Stimulated activated CD8-positive, alpha-beta memory T cell treated with anti-CD3 and anti-CD28 coated beads, Interleukin-4, amount 100 ng/mL, for 4 hours (primary cell): ENCODE measurements around the gene GAB1.

Experiments used
- DNase-seq, 2 donors: peaks; one replicate each; pipeline ENCODE4 v3.0.0-alpha.2; 2020; ENCODE audit warnings: low read depth in 2 of 2, low spot score in 1 of 2

The GAB1 gene

DNA sequence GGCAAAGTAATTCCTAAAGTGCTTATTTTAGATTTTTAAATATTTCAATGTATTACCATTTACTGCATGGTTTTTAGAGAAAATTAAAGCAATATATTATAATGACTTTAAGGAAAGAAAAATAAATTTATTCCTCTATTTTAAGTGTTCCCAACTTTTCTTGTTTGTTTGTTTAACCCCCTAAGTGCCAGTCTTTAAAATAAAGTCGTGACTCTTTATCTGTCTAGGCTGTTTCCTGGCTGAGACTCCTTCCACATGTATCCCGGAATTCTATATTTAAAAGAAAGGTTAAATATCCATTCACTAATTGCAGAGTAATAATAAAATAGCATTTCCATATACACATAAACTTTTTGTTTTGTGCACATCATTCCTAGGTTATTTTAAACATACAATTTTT lies 71.2 kb downstream of the GAB1 start:
- no peak for DNase-seq

DNA sequence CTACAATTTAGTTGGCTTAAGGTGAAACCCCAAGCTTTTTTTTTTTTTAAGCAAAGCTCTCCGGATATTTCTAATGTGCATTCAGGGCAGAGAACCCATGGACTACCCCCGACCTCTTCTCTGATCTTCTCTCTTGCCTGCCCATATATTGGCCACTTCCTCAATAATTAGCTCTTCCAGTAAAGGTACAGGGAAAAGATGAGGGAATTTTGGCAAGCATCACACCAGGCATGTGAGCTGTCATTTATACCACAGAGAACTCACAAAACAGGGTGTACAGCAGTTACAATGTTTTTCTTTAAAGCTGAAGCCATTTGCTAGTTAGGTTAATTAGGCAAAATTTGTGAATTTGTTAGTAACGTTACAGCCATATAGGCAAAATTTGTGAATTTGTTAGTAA lies 73.3 kb downstream of the GAB1 start:
- no peak for DNase-seq

DNA sequence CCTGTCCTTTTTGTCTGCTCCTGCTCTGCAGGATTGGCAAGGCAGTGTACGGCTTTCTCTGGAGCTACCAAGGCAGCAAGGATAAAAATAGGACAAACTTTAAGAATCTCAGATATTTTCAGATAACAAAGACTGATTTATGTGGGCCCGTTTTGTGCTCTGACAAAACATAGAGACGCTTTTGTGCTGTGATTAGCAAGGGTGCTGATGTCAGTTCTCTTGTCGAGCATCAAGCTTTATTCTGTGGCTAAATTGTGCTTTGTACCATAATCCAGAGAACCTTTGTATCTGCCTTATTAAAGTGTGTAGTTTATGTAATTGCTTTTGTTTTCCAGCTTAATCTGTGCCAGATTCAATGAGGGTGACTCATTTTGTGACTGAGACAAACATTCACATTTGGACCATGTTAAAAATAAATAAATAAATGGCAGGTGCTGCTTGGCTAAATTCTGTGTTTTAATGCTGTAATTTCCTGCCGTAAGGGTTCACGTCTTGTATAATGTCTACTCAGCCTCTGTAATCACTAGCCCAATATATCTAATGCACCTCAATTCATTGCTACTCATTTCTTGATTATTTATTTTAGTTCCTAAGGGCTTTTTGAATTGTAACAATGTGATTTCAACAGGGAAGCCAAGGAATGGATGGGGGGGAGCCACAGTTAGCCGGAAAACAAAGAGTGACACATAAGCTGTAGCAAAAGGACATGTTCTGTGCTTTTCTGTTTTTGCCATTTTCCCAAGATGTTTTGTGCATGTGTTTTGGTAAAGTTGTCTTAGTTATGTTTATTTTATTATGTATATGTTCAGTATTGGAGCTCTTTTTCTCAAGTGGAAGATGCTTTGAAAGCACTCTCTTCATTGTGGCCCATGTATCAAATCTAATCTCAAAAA lies 75.1 kb downstream of the GAB1 start:
- no peak for DNase-seq

DNA sequence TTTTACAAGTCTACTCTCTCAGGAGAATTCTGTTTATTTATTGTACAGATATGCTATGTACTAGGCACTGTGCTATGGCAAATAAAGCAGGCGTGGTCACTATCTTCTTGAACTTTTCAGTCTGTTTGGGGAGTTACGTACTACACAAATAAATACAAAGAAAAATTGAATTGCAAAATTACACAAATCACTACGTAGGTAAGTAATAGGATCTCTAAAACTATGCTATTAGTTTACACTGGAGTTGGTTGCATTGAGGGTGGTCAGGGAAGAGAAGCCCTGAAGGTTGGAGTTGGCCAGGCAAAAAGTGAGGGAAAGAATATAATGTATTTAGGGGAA lies 75.7 kb downstream of the GAB1 start:
- no peak for DNase-seq

DNA sequence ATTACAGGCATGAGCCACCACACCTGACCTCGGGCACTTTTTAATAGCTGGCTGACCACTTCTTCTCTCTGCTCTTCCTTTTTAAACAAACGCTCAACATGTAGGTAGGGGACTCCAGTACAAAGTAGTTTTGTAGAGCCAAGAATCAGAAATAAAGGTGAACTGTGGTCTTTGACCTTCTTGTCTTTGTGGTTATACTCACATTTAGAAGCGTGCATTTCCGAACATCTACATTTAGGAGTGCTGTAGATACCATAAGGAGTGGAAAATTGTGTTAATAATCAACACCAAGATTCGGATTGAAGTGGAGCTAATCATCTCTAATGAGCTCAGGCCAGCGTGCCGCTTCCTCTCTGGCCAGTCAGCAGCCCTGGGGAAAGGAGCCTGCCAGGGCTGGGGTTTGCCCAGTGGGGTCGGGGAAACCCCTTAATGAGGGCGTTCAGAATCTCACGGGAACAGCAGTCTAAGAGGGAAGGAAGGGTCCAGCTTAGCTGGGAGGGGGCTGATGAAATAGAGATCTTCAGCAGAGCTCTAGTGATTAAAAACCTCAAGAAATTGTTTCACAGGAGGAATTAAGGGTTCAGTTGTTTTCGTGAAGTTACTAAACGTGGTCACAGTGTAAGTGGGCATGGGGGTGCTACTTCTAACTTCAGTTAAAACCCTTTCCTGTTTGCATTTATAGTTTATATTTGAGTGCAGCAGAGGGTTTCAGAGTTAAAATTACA lies 81.2 kb downstream of the GAB1 start:
- DNase-seq: no peak

DNA sequence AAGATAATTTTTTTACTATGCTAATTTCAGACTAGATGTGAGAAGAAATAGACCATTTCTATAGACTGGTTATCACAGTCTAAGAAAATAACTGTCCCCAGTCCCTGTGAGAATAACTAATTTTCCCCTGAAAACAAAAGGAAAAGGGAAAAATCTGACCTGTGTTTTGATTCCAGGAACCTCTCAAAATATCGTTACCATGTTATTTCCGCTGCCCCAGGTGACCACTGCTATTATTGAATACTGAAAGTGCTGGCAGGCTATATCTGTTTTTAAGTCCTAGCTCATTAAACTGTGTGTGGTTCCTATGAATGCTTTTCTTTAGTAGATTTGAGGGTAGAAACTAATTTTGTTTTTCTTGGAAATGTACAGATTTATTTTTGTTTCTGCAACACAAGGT lies 83.6 kb downstream of the GAB1 start:
- no peak for DNase-seq

DNA sequence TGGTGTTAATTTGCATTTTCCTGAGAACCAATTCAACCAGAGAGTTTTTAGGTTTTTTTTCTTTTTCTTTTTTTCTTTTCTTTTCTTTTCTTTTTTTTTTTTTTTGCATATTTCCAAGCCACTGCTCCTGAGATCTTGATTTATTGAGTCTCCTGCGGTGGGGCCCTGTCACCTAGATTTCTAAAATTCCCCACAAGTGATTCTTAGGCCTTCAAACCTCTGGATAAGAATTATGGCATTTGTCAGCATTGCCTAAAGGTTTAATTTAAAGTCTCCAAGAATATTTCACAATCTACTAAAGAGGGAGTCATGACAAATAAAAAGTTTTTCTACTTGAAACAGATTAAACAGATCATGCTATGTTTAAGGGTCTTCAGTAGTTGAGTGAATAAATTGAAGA lies 84.9 kb downstream of the GAB1 start:
- no peak for DNase-seq

DNA sequence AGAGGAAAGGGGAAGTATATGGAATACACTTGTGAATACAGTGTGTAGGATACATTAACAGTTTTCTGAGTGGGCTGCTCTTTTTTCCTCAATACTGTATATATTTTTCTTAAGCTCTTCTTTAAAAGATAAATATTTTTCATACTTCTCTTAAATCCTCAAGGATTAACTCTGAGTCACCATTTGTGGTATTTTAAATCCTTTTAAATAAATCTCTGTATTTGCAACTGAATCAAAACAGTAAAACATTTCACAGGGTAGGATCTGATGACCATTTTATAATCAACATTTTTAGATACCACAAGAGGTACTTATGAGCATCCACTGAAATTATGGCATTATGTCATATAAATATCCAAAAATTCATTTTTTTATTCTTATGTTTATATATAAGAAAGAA lies 87.6 kb downstream of the GAB1 start:
- DNase-seq: no peak

DNA sequence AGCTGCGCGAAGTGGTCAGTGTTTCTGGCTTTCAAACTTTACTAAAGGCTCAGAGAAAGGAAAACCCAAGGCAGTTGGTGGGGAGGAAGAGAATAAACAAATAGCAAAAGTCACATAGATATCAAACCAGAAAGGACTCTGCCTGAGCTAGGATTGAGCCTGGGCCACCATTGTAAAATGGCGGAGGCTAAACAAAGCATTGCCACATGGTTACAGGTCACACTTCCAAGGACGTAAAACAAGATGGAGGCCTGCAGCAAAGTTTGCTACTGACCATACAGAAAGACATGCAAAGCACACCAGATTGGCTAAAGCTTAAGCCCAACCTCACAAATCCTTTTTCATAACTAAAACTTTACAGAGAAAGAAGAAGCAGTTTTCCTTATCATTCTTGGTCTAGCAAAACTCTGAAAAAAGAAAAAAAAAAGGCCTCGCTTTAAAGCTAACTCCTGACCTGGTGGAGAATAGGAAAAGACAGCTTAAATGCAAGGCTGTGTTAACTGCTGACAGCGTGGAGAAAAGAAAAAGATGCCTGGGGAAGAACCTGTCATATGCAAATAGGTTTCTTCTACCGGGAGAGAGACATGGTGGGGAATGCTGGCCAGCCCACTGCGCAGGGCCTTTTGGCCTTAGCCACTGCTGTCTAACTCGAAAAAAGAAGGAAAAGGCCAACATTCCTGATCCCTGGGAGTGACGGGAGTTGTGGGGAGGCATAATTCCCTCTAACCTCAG lies 95.0 kb downstream of the GAB1 start:
- no peak for DNase-seq

DNA sequence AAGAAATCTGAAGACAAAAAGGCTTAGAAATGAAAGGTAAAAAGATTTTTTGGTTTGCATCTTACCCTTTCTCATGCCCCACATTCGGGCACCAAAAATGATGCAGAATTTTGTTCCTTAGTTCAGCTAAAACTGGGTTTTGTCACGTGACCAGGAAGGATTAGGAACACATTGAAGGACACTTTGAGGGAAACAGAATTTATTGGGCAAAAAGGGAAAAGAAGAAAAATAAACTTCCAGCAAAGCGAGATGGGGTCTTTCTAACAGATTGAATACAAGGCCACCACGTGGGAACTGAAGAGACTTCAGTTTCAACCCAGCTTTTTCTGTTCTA lies 95.5 kb downstream of the GAB1 start:
- no peak for DNase-seq

DNA sequence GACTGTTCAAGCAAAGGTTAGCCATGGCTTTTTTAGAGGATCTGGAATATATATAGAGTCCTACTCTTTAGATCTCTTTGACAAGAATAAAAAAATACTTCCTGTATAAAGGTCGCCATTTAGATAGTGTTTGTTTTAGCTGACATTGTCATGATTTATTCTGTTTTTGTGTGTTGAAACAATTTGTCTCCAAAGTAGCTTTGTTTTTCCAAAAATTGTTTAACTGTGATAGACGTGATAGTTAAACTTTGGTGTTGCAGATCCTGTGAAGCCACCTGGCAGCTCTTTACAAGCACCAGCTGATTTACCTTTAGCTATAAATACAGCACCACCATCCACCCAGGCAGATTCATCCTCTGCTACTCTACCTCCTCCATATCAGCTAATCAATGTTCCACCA lies 96.6 kb downstream of the GAB1 start:
- DNase-seq: no peak

DNA sequence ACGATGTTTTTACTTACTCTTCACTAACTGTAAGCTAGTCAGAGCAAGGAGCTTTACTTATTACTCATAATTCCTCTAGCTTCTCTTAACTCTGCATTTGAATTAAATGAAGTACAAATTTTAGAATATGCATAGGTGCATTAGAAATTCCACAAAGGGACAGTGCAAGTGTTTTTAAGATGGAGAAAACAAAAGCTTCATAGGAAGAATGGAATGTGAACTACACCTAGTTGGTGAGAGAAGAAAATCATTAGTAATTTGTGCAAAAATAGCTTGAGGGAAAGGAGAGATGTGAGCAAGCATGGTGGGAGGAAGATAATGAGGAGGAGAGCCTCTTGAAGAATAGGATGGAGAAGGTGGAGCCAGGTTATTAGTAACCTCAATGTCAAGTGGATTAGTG lies 99.3 kb downstream of the GAB1 start:
- no peak for DNase-seq

DNA sequence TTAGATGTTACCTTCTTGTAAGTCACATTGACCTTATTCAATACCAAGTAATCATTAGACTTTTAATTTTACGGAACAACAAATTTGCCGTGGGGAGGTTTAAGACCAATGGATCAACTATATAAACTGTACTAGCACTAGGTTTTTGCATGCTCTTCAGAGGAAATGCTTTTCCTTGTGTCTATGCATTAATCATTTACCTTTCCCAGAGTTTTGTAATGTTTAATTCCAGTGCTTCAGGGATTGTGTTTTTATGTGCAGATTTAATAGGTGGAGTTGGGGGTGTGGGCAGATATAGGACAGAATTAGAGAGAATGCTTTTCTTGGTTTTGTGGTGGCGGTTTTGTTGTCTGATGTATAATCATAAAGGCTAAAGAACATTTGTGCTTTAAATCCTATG lies 100.8 kb downstream of the GAB1 start:
- DNase-seq: no peak

DNA sequence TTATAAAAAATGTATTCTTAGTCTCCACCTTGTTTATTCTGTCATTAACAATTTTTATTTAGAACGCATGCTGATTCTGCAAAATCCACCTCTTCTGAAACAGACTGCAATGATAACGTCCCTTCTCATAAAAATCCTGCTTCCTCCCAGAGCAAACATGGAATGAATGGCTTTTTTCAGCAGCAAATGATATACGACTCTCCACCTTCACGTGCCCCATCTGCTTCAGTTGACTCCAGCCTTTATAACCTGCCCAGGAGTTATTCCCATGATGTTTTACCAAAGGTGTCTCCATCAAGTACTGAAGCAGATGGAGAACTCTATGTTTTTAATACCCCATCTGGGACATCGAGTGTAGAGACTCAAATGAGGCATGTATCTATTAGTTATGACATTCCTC lies 101.3 kb downstream of the GAB1 start:
- no peak for DNase-seq

DNA sequence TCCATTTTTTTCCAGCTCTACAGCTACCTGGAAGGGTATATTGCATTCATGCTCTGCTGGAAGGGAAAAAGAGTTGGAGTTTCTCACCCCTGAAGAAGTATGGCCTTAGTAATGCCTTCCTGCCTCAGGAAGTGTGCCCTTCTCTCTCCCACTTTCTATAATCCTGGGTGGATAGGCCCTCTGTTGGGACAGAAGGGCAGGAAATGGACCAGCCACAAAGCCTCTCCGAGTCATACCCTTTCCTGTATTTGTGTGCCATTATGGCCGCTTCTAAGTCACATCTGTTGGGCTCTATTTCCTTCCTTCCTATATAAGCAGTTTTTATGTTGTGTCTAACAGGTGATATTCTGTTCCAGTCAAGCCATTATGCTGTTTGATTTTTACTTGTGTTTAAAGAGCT lies 102.0 kb downstream of the GAB1 start:
- no peak for DNase-seq

DNA sequence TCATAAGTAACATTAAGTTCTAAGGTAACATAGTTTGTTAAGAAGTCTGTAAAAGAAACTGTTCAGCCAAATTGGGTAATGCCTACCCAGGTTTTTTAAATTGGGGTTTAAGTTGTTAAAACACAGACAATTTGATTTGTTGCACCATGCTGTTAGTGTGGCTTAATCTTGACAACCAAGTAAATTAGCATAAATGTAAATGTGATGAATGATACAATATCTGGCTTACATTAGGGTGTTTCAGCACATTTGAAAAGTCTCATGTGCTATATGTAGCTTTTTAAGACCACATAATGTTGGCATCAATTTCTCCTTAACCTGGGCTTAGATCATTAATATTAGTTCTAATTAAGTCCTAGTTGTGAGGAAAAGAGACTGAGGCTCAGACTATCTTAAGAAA lies 104.4 kb downstream of the GAB1 start:
- no peak for DNase-seq

DNA sequence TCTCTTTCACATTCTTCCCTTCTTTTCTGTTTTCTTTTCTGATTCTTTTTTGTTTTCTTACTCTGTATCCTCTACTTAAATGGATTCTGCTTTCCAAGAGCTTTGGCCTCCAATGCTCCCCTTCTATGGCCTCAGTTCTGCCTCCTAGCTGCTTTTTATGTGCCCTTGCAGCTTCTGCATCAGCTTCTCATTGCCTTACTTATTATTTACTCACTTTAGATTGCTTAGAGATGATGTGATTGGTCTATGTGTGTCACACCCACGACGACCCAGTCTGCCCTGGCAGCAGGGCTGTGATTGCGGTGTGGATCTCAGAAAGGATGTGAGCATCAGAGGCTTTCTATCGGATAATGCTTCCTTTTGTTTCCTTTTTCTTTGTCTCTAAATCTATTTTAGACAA lies 105.0 kb downstream of the GAB1 start:
- no peak for DNase-seq

DNA sequence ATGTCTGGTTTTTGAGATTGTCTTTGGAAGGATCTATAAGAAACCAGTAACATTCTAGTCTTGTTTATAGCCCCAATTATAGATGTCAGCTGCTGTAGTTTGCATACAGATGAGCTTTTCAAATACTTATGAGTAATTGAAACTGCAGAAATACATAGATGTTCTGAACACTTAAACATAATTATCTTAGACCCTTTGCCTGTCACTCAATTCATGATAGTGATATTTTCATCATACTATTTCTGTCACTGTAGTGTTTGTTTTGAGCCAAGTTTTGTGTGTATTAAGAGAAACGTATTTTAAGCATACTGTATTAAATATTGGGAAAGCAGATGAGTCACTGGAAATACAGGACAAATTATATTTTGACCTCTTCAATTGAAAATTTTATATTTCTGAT lies 107.1 kb downstream of the GAB1 start:
- DNase-seq: no peak

DNA sequence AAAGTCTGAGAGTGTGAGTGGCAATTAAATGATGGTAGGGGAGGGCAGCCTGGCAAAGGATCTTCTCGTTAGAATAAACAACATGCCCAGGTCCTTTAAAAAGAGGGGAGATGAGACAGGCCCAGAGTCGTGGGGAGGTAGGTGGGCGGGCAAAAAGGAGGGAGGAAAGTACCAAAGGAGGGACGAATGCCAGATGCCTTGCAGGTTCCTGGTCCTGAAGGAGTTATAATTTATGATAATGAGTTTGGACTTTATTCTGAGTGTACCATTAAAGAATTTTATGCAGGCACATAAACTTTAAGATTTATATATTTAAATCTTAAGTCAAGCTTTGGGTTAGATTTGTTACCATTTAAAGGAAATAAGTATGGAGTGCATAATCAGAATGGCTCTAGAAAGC lies 114.5 kb downstream of the GAB1 start:
- DNase-seq: no peak

DNA sequence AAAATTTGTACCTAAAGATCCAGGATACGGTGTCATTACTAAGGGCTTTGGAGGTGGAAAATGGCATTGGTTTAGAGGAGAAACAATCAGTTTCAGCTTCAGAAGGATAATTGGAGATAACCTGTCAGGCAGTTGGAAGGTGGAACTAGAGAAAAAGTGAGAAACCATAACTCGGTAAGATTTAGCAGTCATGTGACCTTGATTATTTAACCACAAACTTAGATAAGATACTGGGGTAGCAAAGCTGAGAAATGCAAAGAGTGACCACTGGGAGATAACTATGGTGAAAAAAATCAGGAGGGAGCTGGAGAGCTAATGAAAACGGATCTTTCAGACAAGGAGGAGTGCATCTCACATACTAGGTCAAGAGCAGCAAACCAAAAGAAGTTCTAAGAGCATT lies 118.5 kb downstream of the GAB1 start:
- DNase-seq: no peak

DNA sequence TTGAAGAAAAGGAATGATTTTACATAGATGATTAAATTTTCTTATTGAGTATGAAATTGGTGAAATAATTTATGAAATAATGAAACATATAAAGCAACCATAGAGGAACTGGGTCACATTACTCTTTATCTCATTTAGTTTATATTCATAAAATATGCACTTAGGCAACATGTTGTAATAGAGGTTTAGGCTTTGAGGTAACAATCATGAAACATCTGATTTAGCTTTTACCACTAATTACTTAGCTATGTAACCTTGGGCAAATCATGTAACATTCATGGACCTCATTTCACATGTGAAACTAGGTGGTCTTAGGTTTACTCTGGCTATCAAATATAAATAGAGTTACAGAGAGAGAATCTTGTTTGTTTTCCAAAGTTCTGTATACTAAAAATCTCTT lies 122.3 kb downstream of the GAB1 start:
- no peak for DNase-seq
